ENCODE results near the gene DMP1. TPM values are rescaled to one million over a fixed set of nuclear protein-coding genes. Genes with fewer than 3 reads are reported as not detected.

The DMP1 gene
- total RNA-seq, 1 donor from 2014 or later, result not detected

DNA sequence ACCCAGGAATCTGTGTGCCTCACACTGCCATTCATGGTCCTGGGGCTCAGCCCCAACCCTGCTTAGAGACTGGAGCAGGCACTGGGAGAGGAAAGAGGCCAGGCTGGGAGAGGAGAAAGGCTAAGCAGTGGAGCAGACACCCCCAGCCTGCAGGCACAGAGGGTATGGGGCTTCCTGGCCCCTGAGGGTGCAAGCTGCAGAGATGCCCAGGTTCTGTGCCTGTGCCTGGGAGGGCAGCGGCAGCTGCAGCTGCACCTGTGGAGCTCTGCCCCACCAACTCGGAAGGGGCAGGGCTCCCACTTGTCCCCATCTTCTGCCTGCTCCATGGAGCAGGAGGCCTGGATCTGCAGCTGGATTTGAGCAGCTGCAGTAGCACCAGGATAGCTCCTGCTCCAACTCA is 47.9 kb downstream of the DMP1 start:
- H3K36me3 Mint-ChIP-seq, result peaks cover 5% of the 10 kb centered on the region
- DNase-seq (ENCODE audit: low spot score in 2 of 2, unreplicated experiment in 2 of 2), result no peak
- no peaks in the 10 kb centered on the region for H3K27me3 Mint-ChIP-seq (ENCODE audit: low read depth)
- TF ChIP-seq, protein P1, sequence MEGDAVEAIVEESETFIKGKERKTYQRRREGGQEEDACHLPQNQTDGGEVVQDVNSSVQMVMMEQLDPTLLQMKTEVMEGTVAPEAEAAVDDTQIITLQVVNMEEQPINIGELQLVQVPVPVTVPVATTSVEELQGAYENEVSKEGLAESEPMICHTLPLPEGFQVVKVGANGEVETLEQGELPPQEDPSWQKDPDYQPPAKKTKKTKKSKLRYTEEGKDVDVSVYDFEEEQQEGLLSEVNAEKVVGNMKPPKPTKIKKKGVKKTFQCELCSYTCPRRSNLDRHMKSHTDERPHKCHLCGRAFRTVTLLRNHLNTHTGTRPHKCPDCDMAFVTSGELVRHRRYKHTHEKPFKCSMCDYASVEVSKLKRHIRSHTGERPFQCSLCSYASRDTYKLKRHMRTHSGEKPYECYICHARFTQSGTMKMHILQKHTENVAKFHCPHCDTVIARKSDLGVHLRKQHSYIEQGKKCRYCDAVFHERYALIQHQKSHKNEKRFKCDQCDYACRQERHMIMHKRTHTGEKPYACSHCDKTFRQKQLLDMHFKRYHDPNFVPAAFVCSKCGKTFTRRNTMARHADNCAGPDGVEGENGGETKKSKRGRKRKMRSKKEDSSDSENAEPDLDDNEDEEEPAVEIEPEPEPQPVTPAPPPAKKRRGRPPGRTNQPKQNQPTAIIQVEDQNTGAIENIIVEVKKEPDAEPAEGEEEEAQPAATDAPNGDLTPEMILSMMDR (IDR thresholded peaks at IDR 0.05; ENCODE audit: unreplicated experiment), result no peak
- no peak overlapping the region for H3K4me3 Mint-ChIP-seq
- no peaks in the 10 kb centered on the region for H3K4me1 Mint-ChIP-seq
- H3K27ac Mint-ChIP-seq, result no peak overlapping the region
- H3K9me3 Mint-ChIP-seq, result peaks cover 28% of the 10 kb centered on the region

DNA sequence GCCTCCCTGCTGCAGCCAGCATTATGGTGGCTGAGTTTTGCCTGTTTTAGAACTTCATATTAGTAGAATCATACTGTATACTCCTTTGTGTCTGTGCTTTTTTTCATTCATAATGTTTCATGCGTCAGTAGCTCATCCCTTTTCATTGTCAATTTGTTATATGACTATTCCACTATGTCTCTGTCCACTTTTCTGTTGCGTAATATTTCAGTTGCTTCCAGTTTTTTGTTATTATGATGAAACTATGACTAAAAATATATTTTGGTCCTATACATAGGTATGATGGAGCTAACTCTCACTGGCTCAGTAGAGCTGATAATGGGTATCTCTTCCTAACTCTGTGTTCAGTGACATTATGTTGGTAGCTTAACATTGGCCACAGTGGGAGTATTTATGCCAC is 48.3 kb downstream of the DMP1 start:
- Mint-ChIP-seq H3K4me1 (no peaks in the 10 kb centered on the region), H3K36me3 (peaks cover 2% of the 10 kb centered on the region), H3K27ac (no peak overlapping the region), H3K27me3 (ENCODE audit: low read depth) (no peaks in the 10 kb centered on the region), H3K9me3 (peaks cover 24% of the 10 kb centered on the region), H3K4me3 (no peak overlapping the region)
- TF ChIP-seq, protein P1 (IDR thresholded peaks at IDR 0.05; ENCODE audit: unreplicated experiment), result no peak
- no peak for DNase-seq (ENCODE audit: low spot score in 2 of 2, unreplicated experiment in 2 of 2)

DNA sequence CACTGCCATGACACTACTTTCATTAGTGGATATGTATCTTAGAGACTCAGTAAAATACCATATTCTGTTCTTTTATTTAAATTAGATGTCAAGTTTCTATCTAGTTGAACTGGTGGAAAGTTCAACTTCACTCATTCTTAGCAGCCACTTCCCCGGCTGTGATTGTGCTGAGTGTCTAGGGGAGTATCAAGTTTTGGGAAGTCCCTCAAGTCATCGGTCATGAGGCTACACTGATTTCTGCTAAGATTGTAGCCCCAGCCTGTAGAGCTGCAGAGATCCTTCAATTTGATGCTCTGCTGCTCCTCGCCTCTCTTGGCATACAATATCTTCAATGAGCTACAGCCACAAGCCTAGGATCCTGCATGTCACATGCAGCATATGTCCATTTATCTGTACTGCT is 53.9 kb downstream of the DMP1 start:
- Mint-ChIP-seq H3K9me3 (peaks cover 6% of the 10 kb centered on the region), H3K4me1 (no peaks in the 10 kb centered on the region), H3K27me3 (ENCODE audit: low read depth) (no peaks in the 10 kb centered on the region), H3K36me3 (no peaks in the 10 kb centered on the region), H3K4me3 (no peak overlapping the region), H3K27ac (no peak overlapping the region)
- TF ChIP-seq, protein P1 (IDR thresholded peaks at IDR 0.05; ENCODE audit: unreplicated experiment), result no peak
- DNase-seq (ENCODE audit: low spot score in 2 of 2, unreplicated experiment in 2 of 2), result no peak

DNA sequence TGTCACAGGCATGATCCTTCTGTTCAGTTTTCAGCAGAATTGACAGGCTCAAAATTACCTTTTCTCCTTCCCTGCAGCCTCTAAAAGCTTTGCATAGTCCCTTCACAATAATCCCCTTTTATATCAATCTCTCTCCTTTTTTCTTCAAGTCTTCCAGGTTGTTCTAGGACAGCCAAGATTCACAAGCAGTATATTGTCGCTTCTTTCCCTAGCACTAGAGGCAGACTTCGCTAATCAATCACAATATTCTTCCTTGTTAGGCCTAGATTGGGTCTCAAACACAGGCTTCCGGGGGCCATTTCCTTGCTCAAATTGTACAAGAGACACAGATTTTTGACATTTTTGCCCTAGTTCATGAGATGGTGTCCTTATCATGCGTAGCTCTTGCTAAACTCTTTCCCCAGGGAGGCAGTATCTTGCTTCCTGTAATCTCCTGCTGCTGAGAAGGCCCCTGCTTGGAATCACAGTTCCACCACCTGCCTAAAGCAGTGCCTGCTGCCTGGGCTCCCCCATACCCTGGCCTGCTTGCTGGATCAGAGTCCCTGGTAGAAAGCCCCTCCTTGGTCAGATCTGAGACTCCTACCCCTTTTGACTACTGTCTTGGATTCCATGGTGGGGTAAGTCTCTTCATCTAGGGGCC is 57.3 kb downstream of the DMP1 start:
- Mint-ChIP-seq H3K4me1 (no peaks in the 10 kb centered on the region), H3K4me3 (no peak overlapping the region), H3K27ac (no peak overlapping the region), H3K36me3 (no peaks in the 10 kb centered on the region), H3K27me3 (ENCODE audit: low read depth) (no peaks in the 10 kb centered on the region), H3K9me3 (no peaks in the 10 kb centered on the region)
- DNase-seq (ENCODE audit: low spot score in 2 of 2, unreplicated experiment in 2 of 2), result no peak
- TF ChIP-seq, protein P1 (IDR thresholded peaks at IDR 0.05; ENCODE audit: unreplicated experiment), result no peak

Other genes starting within 250 kb of the DMP1 start
- 25.5 to 27.7 TPM (median 26.0 TPM) in 3 replicates for gene NUDT9, start 227.7 kb upstream of the DMP1 start, total RNA-seq
- 6.3 to 6.7 TPM (median 6.6 TPM) in 3 replicates for gene SPARCL1, start 120.9 kb upstream of the DMP1 start, total RNA-seq
- gene DSPP, start 41.8 kb upstream of the DMP1 start, total RNA-seq, result not detected in 3 replicates
- gene IBSP, start 149.3 kb downstream of the DMP1 start, total RNA-seq, result not detected in 3 replicates
- gene MEPE, start 182.7 kb downstream of the DMP1 start, total RNA-seq, result not detected in 3 replicates

Data from mesothelial cell of epicardium (in vitro differentiated cells).